NCI-H128 (cell line): ENCODE results near the gene MTHFR.

Experiments
- DNase-seq: peaks from one replicate; lab custom pipeline; 2025; ENCODE audit not compliant: unreplicated experiment; lab: John Stamatoyannopoulos, UW

Gene MTHFR

DNA sequence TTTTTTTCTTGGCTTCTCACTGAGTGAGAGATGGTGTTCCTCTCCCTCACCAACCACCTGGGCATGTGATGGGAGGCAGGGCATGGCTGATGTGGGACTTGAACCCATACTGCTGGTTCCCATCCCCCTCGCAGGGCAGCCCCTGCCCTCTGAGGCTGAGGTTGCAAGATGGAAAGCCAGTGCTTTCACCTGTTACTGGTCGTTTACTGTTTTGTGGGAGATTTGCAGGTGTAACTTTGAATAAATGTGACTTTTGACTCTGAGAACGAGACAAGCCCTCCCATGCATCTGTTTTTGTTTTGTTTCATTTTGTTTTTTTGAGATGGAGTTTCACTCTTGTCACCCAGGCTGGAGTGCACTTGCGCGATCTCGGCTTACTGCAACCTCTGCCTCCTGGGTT lies 22.2 kb downstream of the MTHFR start:
- no peak for DNase-seq

DNA sequence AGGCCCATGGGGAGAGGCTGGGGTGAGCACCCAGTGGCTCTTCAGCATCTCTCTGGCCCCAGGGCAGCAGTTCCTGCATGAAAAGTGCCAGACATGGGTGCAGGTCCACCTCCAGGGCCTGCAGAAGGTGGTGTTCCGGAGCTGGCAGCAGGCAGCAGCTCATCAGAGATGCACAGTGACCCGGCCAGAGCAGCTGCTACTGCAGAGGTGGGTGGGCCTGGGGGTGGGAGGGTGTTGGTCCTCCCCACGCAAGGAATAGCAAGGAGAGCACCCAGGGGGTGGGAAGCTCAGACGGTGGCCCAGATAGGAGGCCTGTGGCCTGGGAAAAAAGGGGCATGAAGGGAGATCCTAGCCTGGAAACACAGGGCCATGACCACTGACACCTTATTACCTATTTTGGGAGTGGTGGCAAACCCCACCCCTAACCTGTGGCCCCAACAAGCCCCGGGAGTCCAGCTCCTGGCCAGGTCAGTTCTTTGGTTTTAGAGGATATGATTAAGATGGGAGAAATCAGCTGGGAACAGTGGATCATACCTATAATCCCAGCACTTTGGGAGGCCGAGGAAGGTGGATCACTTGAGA lies 23.5 kb downstream of the MTHFR start:
- DNase-seq, result no peak

DNA sequence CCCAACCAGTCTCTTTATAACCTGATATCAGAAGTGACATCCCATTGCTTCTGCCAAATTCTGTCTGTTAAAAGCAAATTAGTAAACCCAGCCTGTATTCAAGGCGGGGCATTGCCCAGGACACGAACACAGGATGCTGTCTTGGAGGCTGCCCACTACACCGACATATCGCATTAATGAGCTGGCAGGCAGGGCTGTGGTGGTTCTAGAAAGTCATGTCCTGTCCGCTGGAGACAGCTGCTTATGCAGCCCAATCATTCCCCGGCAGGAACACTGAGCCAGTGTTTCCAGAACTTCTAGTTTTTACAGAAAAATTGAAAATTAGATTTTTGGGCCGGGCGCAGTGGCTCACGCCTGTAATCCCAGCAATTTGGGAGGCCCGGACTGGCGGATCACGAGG lies 24.5 kb downstream of the MTHFR start:
- no peak for DNase-seq

DNA sequence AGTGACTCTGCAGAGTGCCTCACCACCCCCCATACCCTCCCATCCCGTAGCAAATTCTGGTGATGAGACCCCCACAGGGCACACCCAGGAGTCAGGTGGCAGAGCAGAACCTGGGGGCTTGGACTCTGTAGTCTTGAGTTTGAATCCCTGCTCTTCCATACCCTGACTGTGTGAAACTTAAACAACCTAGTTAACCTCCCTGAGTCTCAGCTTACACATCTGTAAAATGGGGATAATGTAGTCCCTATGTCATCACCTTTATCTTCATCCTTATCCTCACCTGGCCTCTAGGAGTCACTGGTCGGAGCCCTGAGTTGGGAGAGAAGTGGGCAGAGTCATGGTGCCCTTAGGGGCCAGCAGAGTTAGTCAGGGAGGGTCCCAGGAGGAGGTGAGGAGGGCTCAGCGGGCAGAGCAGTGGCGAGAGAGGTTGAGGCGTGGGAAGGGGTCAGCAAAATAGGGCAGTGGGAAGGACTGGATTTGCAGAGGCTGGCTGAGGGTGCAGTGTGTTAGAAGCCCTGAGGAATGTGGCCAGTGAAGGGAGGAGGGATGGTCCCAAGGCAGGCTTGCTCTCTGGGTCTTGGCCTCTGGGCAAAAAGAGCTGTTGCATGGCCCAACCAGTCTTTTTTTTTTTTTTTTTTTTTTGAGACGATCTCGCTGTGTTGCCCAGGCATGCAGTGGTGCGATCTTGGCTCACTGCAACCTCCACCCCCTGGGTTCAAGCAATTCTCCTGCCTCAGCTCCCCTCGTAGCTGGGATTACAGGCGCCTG lies 25.2 kb downstream of the MTHFR start:
- DNase-seq, result no peak

DNA sequence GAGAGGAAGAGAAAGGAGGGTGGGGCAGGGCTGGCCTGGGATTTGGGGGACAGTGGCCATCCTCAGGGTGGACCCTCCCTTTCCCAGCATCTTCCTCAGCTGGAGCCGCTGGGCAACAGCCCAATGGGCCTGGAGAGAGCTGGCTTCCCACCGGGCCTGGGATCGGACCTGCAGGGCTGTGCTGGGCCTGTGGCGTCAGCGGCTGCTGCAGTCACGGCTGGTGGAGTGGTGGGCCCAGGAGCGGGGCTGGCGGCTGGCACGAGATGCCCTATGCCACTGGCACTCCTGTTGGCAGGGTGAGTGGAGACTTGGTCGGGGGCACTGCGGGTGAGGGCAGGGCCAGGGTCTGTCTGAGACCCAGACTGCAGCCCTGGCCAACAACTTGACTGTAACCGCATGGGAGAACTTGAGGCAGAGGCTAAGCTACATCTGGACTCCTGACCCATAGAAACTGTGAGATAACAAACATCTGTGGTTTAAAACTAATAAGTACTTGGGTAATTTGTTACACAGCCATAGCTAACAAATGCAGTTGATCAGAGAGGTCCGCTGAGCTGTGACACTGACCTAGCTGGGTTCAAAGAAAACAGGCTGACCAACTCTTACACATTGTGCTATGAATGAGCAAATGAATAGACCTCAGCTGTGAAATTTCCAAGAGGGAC lies 25.9 kb downstream of the MTHFR start:
- no peak for DNase-seq

DNA sequence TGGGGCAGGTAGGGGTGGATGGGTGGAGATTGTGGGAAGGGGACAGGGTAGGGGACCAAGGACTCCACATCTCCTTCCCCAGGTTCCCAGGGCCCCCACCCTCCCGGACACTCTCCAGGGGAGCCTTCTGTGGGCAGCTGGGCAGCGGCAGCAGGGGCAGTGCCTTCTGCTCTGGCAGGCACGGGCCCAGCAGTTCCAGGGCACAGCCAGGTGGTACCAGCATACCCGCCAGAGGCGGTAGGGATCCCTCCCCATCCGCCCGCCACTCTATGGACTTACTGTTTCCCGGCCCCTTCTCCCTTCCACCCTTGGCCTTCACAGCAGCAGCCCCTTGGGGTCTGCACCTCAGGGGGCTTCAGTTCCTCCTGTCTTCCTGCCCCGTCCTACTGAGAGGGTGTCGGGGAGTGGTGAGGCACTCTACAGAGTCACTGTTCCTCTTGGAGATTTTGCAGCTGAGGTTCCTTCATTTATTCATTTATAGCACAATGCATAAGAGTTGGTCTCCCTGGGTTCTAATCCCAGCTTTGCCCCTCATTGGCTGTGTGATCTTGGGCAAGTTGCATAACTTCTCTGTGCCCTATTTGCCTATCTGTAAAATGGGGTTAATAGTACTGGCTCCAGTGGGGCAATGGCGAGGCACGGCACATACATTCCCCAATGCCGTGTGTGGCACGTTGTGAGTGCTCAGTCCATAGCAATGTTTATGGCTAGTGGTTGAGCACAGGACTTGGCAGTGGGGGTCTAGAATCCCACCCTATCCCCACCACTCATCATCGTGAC lies 26.7 kb downstream of the MTHFR start:
- DNase-seq, result no peak

DNA sequence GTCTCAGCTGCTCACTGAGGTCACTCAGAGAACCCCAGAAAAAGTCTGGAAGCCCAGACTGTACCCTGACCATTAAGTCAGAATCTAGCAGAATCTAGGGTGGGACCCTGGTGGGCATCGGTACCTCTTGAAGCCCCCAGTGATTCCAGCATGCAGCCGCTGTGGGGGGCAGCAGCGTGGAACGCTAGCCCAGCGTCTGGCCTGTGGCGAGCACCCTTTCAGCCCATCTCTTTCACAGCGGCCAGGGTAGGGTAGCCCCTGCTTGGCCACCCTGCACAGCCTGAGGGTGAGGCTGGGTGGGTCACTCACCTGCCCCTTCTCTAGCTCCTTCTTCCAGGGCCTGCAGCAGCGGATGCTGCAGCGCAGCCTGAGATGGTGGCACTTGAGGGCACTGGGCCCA lies 27.4 kb downstream of the MTHFR start:
- no peak for DNase-seq

DNA sequence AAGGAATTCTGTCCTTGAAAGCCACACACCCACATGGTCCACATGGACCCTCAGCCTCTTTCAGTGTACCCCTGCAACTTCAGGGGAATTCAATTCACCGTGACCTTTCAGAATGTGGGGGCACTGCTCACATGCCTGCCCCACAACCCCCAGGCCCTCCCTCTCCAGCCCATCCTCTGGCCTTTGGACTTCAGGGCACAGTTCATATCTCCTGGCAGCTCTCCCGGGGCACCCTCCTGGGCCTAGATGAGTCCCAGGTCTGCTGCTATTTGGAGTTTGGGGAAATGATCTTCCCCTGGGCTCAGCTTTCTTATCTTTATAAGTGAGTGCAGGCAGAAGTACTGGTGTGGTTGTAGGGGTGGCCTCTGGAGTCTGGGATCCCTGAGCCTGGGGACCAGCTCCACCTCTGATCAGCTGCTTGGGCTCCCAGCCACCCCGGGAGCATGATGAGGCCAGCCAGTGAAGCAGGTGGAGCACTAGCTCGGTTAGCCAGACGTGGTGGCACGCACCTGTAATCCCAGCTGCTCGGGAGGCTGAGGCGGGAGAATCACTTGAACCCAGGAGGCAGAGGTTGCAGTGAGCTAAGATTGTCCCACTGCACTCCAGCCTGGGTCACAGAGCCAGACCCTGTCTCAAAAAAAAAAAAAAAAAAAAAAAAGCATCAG lies 28.0 kb downstream of the MTHFR start:
- DNase-seq, result no peak

DNA sequence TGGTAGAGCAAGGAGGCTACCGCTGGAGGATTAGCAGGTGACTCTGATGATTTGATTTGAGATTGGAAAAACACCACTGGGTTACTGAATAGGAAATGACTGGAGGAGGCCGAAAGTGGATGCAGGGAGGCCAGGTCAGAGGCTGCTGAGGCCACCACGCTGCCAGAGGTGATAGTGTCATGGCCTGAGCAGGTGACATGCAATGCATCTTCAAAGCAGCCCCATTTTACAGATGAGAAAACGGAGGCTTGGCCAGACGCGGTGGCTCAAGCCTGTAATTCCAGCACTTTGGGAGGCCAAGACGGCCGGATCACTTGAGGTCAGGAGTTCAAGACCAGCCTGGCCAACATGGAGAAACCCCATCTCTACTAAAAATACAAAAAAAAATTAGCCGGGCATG lies 31.0 kb downstream of the MTHFR start:
- DNase-seq, result no peak

DNA sequence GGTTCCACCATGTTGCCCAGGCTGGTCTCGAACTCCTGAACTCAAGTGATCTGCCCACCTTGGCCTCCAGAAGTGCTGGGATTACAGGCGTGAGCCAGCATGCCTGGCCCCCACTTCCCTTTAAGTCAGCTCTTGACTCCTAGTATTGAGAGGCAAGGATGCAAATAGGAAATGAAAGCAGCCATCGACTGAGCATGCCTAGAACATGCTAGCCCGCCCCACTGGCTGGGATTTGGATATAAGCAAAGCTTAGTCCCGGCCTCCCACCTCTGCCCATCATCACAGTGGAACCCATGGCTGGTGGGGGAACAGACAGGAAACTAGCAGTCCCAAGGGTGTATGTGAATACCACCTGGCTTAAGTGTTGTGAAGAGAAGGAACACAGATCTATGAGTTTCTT lies 33.3 kb downstream of the MTHFR start:
- DNase-seq, result no peak

DNA sequence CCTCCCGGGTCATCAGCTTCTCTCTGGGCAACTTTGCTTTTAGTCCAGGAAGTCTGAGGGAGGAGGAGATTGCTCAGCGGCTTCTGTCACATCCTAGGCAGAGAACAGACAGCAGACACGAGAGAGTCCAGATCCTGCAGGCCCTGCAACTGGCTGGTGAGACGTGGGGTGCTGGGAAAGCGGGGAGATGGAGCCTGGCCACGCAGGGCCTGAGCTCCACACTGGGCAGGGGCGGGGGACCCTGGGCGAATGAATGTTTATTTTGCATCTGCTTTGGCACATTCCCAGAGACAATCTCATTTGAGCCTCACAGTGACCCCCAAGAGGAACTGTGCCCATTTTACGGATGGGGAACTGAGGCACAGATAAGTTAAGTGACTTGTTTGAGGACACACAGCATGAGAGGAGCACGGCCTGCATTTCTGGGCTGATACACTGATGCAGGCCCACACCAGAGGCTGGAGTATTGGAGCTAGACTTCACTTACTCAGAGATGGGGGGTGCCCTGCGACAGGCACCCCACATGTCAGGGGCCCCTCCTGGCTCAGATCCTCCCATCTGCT lies 34.2 kb downstream of the MTHFR start:
- DNase-seq, result no peak

DNA sequence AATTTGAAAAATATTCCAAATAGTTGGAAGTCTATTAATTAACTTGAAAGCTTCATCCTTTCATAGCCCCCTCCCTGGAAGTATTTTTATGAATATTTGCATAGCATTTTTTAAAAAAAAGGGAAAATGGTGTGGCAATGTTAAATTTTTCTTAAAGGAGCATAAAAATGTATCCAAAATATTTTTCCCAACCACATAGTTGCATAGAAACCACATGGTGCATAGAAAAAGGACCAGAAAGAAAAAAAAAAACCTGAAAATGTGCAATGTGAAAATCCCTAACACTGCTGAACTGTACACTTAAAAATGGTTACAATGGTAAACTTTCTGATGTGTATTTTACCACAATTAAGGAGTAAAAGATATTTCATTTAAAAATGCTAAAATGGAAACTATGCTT lies 35.8 kb downstream of the MTHFR start:
- DNase-seq, result no peak

DNA sequence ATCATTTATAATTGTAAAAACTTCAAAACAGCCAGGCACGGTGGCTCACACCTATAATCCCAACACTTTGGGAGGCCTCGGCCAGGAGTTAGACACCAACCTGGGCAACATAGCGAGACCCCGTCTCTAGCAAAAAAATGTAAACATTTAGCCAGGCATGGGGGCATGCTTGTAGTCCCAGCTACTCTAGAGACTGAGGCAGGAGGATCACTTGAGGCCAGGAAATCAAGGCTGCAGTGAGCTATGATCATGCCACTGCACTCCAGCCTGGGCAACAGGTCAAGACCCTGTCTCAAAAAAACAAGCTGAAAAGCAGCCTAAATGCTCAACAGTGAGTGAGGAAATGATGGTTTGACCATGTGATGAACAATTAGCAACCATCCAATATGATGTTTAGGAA lies 36.5 kb downstream of the MTHFR start:
- no peak for DNase-seq

DNA sequence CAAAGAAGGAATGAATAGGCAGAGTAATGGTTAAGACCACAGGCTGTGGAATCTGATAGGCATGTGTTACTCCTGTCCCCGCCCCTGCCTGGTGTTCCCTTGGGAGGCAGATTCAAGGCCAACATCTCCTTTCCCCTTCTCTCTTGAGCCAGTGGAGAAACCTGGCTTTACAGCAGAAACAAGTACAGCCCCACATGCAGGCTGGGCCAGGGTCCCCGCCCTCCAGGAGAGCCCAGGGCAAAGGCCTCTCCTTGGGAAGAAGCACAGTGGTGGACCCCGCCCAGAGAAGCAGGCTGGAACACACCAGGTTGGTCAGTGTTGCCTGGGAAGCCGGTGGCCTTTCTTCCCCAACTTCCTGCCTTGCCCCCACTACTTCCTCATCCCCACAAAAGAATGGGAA lies 36.9 kb downstream of the MTHFR start:
- no peak for DNase-seq

DNA sequence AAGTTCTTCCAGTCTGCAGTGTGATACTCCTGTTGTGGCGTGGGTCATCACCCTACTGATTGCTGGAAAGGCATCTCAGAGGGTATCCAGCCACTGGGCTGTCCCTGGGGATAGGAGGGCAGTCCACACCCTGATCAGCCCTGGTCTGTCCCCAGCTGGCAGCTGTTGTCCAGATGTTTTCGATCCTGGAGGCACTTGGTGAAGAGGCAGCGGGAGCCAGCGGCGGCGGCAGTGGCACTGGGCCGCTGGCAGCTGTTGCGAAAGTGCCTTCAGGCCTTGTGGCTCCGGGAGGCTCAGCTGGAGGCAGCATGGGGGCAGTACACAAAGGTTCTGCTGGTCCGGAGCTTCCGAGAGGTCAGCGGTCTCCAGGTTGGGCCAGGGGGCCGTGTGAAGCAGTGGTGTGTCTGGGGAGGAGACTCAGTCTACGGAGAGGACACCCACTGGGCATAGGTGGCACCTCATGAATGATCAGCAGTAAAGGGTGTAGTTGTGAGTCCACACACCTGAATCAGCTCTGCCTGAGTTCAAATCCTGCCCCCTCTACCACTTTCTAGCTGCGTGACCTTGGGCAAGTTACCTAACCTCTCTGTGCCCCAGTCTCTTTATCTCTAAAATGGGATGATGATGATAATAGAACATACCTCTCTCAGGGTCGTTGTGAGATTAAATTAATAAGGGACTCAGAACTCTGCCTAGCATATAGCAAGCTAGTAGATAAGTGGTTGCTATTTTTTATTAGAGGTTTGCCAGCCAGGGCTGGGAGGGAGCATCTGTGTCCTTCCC lies 37.7 kb downstream of the MTHFR start:
- no peak for DNase-seq

DNA sequence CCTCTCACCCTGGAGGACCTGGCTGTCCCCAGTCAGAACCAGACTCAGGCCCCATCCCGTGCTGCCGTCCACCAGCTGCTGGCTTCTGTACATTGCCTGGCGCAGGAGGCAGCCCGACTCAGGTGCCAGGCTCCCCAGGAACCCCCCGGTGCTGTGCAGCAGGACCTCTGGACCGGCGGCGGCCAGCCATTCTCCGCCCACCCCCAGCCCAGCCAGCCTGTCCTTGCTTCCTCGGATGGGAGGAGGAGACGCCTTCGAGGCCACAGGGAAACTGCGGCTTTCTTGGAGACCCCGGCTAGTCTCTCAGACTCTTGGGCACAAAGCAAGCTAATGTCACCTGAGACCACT lies 39.4 kb downstream of the MTHFR start:
- DNase-seq, result no peak

DNA sequence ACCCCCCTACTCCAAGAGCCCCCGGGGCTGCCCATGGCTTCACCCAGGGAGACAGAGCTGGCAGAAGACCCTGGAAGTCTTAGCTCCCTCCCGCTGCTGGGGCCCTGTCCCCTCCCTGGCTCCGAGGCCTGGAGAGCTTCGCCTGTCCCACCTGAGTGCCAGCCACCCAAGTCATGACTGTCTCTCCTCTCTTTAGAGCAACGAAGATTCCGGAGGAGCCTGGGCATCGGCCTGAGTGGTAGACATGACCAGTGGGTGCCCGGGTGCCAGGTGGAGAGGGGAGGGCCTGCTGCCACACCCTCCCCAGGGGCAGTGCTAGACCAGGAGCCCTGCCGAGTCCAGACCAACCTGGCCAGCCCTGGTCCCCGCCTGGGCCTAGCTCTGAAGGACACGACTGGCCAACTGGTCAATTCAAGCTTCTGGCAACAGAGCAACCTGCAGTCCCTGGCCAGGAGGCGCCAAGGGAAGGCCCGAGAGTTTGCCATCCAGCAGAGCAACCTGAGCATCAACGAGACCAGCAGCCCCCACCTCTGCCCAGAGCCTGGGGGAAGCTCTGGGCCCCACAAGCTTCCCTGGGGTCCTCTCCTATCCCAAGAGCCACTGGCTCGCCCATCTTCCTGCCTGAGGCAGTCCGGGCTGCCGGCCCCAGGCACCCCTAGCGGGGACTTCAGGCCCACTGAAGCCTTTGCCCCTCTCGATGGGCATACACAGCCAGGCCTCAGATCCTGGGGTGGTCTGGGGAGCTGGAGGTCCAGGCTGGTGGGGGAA lies 39.9 kb downstream of the MTHFR start:
- DNase-seq, result no peak

DNA sequence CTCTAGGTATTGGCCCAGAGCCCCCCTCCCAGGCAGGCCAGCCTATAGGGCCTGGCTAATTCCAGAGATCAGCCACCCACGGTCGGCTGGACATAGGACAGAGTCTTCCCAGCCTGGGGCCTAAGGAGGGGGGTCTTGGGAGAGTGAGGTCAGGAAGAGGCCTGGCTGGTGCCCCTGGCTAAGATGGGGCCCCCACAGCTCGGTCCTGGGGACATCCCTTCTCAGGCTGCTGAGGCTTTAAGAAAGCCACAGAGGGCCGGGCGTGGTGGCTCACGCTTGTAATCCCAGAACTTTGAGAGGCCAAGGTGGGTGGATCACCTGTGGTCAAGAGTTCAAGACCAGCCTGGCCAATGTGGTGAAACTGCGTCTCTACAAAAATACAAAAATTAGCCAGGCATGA lies 41.2 kb downstream of the MTHFR start:
- DNase-seq, result no peak

DNA sequence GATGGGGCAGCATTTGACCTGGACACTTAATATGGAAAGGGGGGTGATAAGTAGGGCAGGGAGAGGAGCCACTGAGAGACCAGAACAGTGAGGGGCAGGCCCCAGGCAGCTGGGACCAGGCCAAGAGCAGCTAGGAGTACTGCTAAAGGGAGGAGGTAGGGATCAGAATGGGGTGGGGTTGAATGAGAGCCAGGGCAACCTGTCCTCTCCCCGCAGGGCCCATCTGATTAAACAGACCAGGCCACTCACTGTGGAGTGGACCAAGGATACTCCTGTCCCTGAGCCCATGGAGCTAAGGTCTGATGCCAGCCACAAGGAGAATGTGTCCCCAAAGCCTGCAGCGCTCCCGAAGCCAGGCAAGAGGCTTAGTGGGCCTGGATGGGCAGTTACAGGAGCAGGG lies 41.6 kb downstream of the MTHFR start:
- DNase-seq, result no peak
